Measurements from ENCODE around the gene RWDD3. TPM values are rescaled to one million over a fixed set of nuclear protein-coding genes. Genes with fewer than 3 reads are reported as not detected.

Gene RWDD3
- total RNA-seq, 1 experiment from 2014 or later = 15.3 TPM

DNA sequence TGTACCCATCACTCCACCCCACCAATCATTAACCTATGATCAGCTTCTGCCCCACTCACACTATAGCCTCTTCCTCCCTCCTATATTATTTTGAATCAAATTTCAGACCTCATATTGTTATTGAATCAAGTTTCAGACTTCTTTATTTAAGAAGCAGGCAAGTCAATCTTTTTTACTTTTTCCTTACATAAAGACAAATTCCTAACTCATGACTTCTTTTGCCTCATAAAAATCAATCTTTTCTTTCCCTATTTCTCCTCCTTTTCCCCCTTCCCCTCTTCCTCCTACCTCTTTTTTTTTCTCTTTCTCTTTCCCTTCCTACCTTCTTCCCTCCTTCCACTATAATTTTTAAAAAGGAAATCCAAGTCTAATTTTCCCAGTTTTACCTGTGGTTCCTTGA lies 4.3 kb upstream of the RWDD3 start:
- H3K18ac ChIP-seq (ENCODE audit: insufficient read length, low read depth, low read length) = no peak overlapping the region
- Mint-ChIP-seq H3K9me3 (no peaks in the 10 kb centered on the region), H3K27me3 (ENCODE audit: low read depth) (peaks cover 2% of the 10 kb centered on the region), H3K4me1 (peaks cover 10 to 14% of the 10 kb centered on the region in 2 experiments), H3K36me3 (ENCODE audit: insufficient read depth in 1 of 3, low read depth in 3 of 3) (peaks cover 0 to 2% (median 0%) of the 10 kb centered on the region in 3 experiments; a peak in 1 of 7 replicates), H3K27ac (no peak overlapping the region), H3K4me3 (no peak overlapping the region)
- H4K8ac ChIP-seq (replicated peaks; ENCODE audit: insufficient read length, low read depth, low read length) = no peak overlapping the region
- H4K91ac ChIP-seq (ENCODE audit: insufficient read length, low read depth, low read length) = no peak overlapping the region
- no peak overlapping the region for H3K23ac ChIP-seq (ENCODE audit: insufficient read length, low read depth, low read length)
- H2AK5ac ChIP-seq (ENCODE audit: insufficient read length, low read length) = no peak overlapping the region
- H3K23me2 ChIP-seq (ENCODE audit: insufficient read length, low read depth, low read length, poor library complexity, severe bottlenecking) = peaks cover 9% of the 10 kb centered on the region
- no peaks in the 10 kb centered on the region for H3K9me3 ChIP-seq (ENCODE audit: control insufficient read depth, low read depth, low read length)
- no peak overlapping the region for H2BK20ac ChIP-seq (ENCODE audit: low read depth, low read length, poor library complexity, severe bottlenecking)
- no peak overlapping the region for H3T11ph ChIP-seq (ENCODE audit: low read length)
- H3K4me2 ChIP-seq (ENCODE audit: insufficient read depth, insufficient read length, low read length) = no peak overlapping the region
- H3K27me3 ChIP-seq (ENCODE audit: insufficient read depth, low read length) = no peaks in the 10 kb centered on the region
- H3K79me2 ChIP-seq (ENCODE audit: insufficient read depth, low read length) = no peaks in the 10 kb centered on the region
- no peak overlapping the region for H2BK120ac ChIP-seq (ENCODE audit: low read depth, low read length, poor library complexity, severe bottlenecking)
- H3K9ac ChIP-seq (ENCODE audit: extremely low read depth, insufficient read length, low read length) = no peak overlapping the region
- H4K5ac ChIP-seq (ENCODE audit: insufficient read length, low read depth, low read length) = no peak overlapping the region
- no peak overlapping the region for H2BK5ac ChIP-seq (ENCODE audit: insufficient read length, low read length)
- TF ChIP-seq, protein P1, sequence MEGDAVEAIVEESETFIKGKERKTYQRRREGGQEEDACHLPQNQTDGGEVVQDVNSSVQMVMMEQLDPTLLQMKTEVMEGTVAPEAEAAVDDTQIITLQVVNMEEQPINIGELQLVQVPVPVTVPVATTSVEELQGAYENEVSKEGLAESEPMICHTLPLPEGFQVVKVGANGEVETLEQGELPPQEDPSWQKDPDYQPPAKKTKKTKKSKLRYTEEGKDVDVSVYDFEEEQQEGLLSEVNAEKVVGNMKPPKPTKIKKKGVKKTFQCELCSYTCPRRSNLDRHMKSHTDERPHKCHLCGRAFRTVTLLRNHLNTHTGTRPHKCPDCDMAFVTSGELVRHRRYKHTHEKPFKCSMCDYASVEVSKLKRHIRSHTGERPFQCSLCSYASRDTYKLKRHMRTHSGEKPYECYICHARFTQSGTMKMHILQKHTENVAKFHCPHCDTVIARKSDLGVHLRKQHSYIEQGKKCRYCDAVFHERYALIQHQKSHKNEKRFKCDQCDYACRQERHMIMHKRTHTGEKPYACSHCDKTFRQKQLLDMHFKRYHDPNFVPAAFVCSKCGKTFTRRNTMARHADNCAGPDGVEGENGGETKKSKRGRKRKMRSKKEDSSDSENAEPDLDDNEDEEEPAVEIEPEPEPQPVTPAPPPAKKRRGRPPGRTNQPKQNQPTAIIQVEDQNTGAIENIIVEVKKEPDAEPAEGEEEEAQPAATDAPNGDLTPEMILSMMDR (conservative IDR thresholded peaks at IDR 0.05) = no peak
- H3K14ac ChIP-seq (ENCODE audit: insufficient read depth, low read length) = no peak overlapping the region
- no peak overlapping the region for H2BK12ac ChIP-seq (ENCODE audit: insufficient read length, low read depth, low read length)
- no peak for DNase-seq
- no peaks in the 10 kb centered on the region for H3K79me1 ChIP-seq (ENCODE audit: insufficient read depth, low read depth, low read length, poor library complexity, severe bottlenecking)
- H3K27ac ChIP-seq (ENCODE audit: insufficient read length, low read depth, low read length) = no peak overlapping the region
- no peak overlapping the region for H2BK15ac ChIP-seq (ENCODE audit: low read depth, low read length)
- H3K56ac ChIP-seq (ENCODE audit: insufficient read length, low read depth, low read length) = no peak overlapping the region
- no peaks in the 10 kb centered on the region for H3K4me1 ChIP-seq (ENCODE audit: insufficient read depth, low read length)
- H3K4ac ChIP-seq (ENCODE audit: low read depth, low read length) = no peak overlapping the region
- no peaks in the 10 kb centered on the region for H4K20me1 ChIP-seq (ENCODE audit: control insufficient read depth, insufficient read depth, insufficient read length)
- H2AFZ ChIP-seq (ENCODE audit: low read length) = no peak overlapping the region

Measured in H9 (cell line).